ENCODE measurements around the gene DCAF6.

DNA sequence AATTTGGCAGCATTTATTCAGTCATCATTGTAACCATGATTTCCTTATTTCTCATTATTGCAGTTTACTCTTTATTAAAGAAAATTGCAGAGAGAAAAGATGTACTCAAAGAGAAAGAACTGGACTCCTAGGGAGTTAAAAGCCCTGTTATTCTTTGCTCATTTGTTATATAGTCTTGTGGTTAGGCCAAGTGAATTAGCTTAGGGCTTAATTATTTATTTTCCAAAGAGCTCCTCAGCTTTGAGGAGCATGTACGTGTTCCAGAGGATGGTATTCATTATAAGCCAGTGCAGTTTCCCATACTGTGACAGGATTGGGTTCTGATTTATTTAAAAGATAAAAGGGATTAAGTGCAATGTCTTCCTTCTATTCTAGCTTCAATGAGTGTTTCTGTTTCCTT, 113.8 kb downstream of the DCAF6 start:
- no peak for TF ChIP-seq POLR2A (IDR thresholded peaks at IDR 0.05; ENCODE audit: low read depth, low read length)
- no peak for TF ChIP-seq POLR2AphosphoS5 (IDR thresholded peaks at IDR 0.05; ENCODE audit: low read depth, low read length)
- TF ChIP-seq TAF1 (IDR thresholded peaks at IDR 0.05; ENCODE audit: borderline replicate concordance, low read depth, low read length) = no peak
